Transverse colon (tissue), 4 donors: ENCODE measurements around the gene NEURL1.

ENCODE experiments used
- CTCF ChIP-seq, 5 experiments: fragments of 200-600 bp in 3 of 5; fragments of 450-650 bp in 2 of 5; sonication (generic) in 3 of 5; IDR thresholded peaks; 1 replicate in 2 of 5; 2 replicates in 3 of 5; pipeline ENCODE4 v1.5.1; 2016 to 2017; ENCODE audit warnings: antibody characterized with exemption in 5 of 5, inconsistent platforms in 3 of 5, mild to moderate bottlenecking in 2 of 5, moderate library complexity in 1 of 5
- POLR2AphosphoS5 ChIP-seq, 3 donors: sonication (generic); formaldehyde crosslinking; IDR thresholded peaks; one replicate each; pipeline ENCODE4 v1.6.1; 2016; ENCODE audit warnings: antibody characterized with exemption in 3 of 3

- TF ChIP-seq CTCF (IDR thresholded peaks at IDR 0.05), result no peak
- TF ChIP-seq POLR2AphosphoS5 (IDR thresholded peaks at IDR 0.05), result no peak
Observed at GRCh38 chr10:103620352-103620740, 126.8 kb downstream of the NEURL1 start.
